SK-N-SH treated with all-trans-retinoic acid at 6 μM for 48 hours (cell line): ENCODE results near the gene COL23A1.

Experiments used
- ARNTL ChIP-seq: fragments of 450-650 bp; formaldehyde crosslinking; IDR thresholded peaks from 2 replicates; pipeline ENCODE4 v1.5.0; 2020; ENCODE audit warnings: low read depth, mild to moderate bottlenecking, moderate library complexity, borderline replicate concordance
- CSDC2 ChIP-seq: fragments of 250-450 bp; sonication (Bioruptor Pico); IDR thresholded peaks from 2 replicates; pipeline ENCODE4 v1.5.0; 2020; ENCODE audit warnings: mild to moderate bottlenecking, moderate library complexity
- GLIS3 ChIP-seq: fragments of 250-450 bp; sonication (Bioruptor Pico); IDR thresholded peaks from 2 replicates; pipeline ENCODE4 v1.5.0; 2020; ENCODE audit warnings: mild to moderate bottlenecking, moderate library complexity
- OSR1 ChIP-seq: fragments of 250-450 bp; sonication (Bioruptor Pico); IDR thresholded peaks from 2 replicates; pipeline ENCODE4 v1.8.0; 2022; ENCODE audit warnings: moderate library complexity, mild to moderate bottlenecking, inconsistent platforms
- RARB ChIP-seq: fragments of 250-450 bp; sonication (Bioruptor Pico); IDR thresholded peaks from 2 replicates; pipeline ENCODE4 v1.8.0; 2021; ENCODE audit warnings: mild to moderate bottlenecking, moderate library complexity
- TOX ChIP-seq: fragments of 250-450 bp; sonication (Bioruptor Pico); IDR thresholded peaks from 2 replicates; pipeline ENCODE4 v1.8.0; 2021; ENCODE audit warnings: mild to moderate bottlenecking, moderate library complexity, borderline replicate concordance
- ZFP3 ChIP-seq: fragments of 250-450 bp; sonication (Bioruptor Pico); IDR thresholded peaks from 2 replicates; pipeline ENCODE4 v1.5.0; 2020; ENCODE audit warnings: mild to moderate bottlenecking, moderate library complexity
- ZFP30 ChIP-seq: fragments of 450-650 bp; formaldehyde crosslinking; IDR thresholded peaks from 2 replicates; pipeline ENCODE4 v1.5.0; 2022; ENCODE audit warnings: mild to moderate bottlenecking, moderate library complexity
- ZNF565 ChIP-seq: fragments of 450-650 bp; formaldehyde crosslinking; conservative IDR thresholded peaks from 2 replicates; pipeline ENCODE4 v1.5.0; 2020; ENCODE audit warnings: low read depth, mild to moderate bottlenecking, moderate library complexity
- ZNF8 ChIP-seq: fragments of 450-650 bp; formaldehyde crosslinking; IDR thresholded peaks from 2 replicates; pipeline ENCODE4 v1.5.0; 2020; ENCODE audit warnings: mild to moderate bottlenecking, moderate library complexity
- TF ChIP-seq, protein P1 (sequence below): fragments of 250-450 bp; sonication (Bioruptor Pico); IDR thresholded peaks from 2 replicates; pipeline ENCODE4 v1.8.0; 2020; ENCODE audit warnings: mild to moderate bottlenecking, moderate library complexity, borderline replicate concordance
- TF ChIP-seq, protein P2 (sequence below): fragments of 250-450 bp; sonication (Bioruptor Pico); IDR thresholded peaks from 2 replicates; pipeline ENCODE4 v1.5.1; 2021; ENCODE audit warnings: mild to moderate bottlenecking, moderate library complexity
- TF ChIP-seq, protein P3 (sequence below): fragments of 250-450 bp; sonication (Bioruptor Pico); IDR thresholded peaks from 2 replicates; pipeline ENCODE4 v1.5.0; 2020; ENCODE audit warnings: mild to moderate bottlenecking, moderate library complexity

DNA sequence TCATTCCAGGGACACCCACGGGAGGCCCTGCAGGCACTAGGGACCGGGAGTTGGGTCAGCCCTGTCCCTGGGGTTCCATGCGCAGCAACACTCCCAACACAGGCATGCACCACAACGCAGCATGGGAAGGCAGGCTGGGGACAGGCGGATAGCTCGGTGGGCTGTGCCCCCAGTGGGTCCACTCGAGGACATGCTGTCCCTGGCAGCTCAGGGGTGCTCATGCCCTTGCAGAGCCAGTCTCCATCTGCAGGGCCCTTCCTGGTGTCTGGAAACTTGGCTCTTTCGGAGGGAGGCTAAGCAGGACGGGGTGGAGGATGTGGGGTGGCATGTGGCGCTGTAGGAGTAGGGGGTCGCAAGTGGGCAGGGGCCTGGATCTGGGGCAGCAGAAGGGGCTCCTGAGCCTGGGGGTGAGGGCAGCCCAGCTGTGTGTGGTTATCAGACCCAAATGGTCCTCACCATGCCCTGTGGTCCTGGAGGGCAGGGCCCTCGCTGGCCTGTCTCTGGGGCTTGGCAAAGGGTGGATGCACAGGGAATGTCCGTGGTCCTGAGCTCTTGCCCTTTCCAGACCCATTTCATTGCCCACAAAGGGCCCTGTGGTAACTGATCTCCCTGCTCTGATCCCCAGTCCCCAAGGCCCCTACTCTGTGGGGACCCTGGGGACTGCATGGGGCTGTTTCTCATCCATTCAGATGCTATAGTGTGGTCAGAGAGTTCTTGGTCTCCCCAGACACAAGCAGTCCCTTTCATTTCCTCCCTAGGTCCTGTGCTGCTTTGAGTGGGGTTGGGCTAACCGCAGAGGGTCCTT, 267.3 kb downstream of the COL23A1 start:
- TF ChIP-seq ZFP30 = no peak
- no peak for TF ChIP-seq RARB (CRISPR knock-in tag)
- TF ChIP-seq, protein P1, sequence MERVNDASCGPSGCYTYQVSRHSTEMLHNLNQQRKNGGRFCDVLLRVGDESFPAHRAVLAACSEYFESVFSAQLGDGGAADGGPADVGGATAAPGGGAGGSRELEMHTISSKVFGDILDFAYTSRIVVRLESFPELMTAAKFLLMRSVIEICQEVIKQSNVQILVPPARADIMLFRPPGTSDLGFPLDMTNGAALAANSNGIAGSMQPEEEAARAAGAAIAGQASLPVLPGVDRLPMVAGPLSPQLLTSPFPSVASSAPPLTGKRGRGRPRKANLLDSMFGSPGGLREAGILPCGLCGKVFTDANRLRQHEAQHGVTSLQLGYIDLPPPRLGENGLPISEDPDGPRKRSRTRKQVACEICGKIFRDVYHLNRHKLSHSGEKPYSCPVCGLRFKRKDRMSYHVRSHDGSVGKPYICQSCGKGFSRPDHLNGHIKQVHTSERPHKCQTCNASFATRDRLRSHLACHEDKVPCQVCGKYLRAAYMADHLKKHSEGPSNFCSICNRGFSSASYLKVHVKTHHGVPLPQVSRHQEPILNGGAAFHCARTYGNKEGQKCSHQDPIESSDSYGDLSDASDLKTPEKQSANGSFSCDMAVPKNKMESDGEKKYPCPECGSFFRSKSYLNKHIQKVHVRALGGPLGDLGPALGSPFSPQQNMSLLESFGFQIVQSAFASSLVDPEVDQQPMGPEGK (CRISPR knock-in tag) = no peak
- TF ChIP-seq, protein P2, sequence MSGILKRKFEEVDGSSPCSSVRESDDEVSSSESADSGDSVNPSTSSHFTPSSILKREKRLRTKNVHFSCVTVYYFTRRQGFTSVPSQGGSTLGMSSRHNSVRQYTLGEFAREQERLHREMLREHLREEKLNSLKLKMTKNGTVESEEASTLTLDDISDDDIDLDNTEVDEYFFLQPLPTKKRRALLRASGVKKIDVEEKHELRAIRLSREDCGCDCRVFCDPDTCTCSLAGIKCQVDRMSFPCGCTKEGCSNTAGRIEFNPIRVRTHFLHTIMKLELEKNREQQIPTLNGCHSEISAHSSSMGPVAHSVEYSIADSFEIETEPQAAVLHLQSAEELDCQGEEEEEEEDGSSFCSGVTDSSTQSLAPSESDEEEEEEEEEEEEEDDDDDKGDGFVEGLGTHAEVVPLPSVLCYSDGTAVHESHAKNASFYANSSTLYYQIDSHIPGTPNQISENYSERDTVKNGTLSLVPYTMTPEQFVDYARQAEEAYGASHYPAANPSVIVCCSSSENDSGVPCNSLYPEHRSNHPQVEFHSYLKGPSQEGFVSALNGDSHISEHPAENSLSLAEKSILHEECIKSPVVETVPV = no peak
- TF ChIP-seq ZFP3 (CRISPR knock-in tag) = no peak
- no peak for TF ChIP-seq CSDC2 (CRISPR knock-in tag)
- no peak for TF ChIP-seq OSR1
- TF ChIP-seq, protein P3, sequence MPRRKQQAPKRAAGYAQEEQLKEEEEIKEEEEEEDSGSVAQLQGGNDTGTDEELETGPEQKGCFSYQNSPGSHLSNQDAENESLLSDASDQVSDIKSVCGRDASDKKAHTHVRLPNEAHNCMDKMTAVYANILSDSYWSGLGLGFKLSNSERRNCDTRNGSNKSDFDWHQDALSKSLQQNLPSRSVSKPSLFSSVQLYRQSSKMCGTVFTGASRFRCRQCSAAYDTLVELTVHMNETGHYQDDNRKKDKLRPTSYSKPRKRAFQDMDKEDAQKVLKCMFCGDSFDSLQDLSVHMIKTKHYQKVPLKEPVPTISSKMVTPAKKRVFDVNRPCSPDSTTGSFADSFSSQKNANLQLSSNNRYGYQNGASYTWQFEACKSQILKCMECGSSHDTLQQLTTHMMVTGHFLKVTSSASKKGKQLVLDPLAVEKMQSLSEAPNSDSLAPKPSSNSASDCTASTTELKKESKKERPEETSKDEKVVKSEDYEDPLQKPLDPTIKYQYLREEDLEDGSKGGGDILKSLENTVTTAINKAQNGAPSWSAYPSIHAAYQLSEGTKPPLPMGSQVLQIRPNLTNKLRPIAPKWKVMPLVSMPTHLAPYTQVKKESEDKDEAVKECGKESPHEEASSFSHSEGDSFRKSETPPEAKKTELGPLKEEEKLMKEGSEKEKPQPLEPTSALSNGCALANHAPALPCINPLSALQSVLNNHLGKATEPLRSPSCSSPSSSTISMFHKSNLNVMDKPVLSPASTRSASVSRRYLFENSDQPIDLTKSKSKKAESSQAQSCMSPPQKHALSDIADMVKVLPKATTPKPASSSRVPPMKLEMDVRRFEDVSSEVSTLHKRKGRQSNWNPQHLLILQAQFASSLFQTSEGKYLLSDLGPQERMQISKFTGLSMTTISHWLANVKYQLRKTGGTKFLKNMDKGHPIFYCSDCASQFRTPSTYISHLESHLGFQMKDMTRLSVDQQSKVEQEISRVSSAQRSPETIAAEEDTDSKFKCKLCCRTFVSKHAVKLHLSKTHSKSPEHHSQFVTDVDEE (CRISPR knock-in tag) = no peak
- no peak for TF ChIP-seq GLIS3 (CRISPR knock-in tag)
- TF ChIP-seq ZNF8 (CRISPR knock-in tag) = no peak
- no peak for TF ChIP-seq TOX (CRISPR knock-in tag)
- no peak for TF ChIP-seq ARNTL (CRISPR knock-in tag)
- TF ChIP-seq ZNF565 (CRISPR knock-in tag) = no peak
